Astrocyte (in vitro differentiated cells and primary cell): ENCODE data around the gene NKG7.

Source experiments
- CTCF ChIP-seq: IDR thresholded peaks from 2 replicates; pipeline ENCODE4 v1.5.1; 2011; ENCODE audit warnings: low read depth, mild to moderate bottlenecking, inconsistent platforms, low read length, moderate library complexity; ENCODE audit not compliant: insufficient read depth
- EZH2 ChIP-seq: IDR thresholded peaks from 2 replicates; pipeline ENCODE4 v1.6.1; 2012; ENCODE audit warnings: mild to moderate bottlenecking, low read length, inconsistent platforms; ENCODE audit not compliant: insufficient read depth

GRCh38 chr19:51354103-51354741, 18.2 kb downstream of the NKG7 start:
- no peak for TF ChIP-seq CTCF
- no peak for TF ChIP-seq EZH2
